Left renal cortex interstitium (tissue), 4 donors: Measurements from ENCODE around the gene ENDOU. TPM values are rescaled to one million over a fixed set of nuclear protein-coding genes. Genes with fewer than 3 reads are reported as not detected.

Source experiments
- DNase-seq, 4 donors: peaks; one replicate each; pipeline ENCODE4 v3.0.0-alpha.2; 2013; ENCODE audit warnings: low read depth in 4 of 4, low spot score in 2 of 4, missing footprints in 1 of 4
- polyA plus RNA-seq, 4 donors: library from polyadenylated mRNA; unstranded; fragments of 120-200 nt; gene quantifications; one replicate each; pipeline ENCODE4 v1.2.1, GENCODE V29; 2013; ENCODE audit not compliant: insufficient read length in 4 of 4

The ENDOU gene
- polyA plus RNA-seq, 4 donors, result 0.13 to 0.49 (median 0.38) TPM

DNA sequence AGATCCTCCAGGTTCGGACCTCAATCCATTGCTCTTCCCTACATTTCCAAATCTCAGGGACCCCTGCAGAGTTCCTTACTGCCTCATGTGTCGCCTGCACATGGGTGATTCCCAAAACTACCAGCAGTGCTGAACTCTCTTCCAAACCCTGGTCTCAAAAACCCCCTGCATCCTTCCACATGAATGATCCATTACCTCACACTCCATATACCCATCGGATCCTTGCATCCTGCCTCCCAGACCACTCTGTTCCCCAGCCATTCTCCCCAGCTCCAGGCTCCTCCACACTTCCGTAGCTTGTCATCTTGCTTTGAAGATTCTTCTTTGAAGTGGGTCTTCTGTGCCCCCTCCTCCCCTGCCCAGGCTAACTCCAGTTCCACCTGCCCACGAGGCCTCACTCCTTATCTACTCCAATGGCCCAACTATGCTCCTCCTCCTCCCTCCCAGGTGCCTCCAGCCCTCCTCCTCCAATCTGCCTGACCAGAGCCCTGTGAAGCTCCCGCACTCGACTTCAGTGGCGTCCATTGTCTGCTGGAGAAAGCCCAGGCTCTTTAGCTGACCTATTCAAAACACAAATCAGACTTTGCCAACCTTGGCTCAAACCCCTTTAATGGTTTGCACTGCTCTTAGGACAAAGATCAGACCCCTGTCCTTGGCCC, 19.6 kb upstream of the ENDOU start:
- no peak for DNase-seq

- DNase-seq, result no peak
Observed at GRCh38 chr12:47744005-47744651, 18.8 kb upstream of the ENDOU start.

DNA sequence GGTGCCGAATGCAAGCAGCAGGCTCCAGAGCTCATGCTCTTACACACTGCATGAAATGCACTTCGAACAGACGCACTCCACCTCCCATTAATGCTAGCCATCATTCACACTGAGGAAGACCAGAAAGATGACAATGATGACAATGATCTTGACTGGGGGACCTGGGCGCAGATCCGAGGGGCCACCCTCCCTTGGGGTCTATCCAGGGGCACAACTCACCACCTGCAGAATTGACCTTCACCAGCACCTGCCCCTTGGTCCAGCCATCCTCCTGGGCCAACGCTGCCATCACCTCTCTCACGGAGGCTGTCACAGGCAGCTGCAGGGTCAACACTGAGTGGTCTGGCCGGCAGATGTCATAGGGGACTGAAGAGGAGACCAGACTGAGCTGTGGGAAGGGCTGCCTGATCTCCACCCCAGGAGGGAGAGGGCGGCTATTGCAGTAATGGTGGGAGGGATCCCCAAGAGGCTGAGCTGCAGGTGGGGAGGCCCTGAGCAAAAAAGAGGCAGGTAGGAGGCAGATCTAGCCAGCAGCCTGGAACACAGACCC, 18.1 kb upstream of the ENDOU start:
- DNase-seq, result no peak

DNA sequence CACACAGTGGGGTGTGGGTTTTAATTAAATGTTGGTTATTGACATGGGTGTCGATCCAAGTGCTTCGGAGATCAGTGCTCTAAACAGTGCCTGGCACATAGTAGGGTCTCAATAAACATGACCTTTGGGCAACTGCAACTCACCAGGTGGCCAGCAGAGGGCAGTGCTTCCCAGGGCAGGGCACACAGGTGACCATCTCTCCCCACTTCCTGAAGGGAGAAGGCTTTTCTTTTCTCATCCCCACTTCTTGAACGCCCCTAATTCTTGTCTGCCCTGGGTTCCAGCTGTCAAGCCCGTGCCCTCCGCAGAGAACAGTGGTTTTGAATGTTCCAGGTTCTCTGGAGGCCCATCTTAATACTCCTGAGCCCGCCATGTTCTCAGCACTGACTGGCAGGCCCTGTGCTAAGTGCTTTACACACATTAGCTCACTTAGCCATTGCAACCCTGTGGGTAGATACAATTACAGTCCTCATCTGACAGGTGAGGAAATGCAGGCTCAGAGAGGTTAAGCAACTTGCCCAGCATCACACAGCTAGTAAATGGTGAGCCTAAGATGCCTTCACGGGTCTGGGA, 17.0 kb upstream of the ENDOU start:
- DNase-seq, result no peak

DNA sequence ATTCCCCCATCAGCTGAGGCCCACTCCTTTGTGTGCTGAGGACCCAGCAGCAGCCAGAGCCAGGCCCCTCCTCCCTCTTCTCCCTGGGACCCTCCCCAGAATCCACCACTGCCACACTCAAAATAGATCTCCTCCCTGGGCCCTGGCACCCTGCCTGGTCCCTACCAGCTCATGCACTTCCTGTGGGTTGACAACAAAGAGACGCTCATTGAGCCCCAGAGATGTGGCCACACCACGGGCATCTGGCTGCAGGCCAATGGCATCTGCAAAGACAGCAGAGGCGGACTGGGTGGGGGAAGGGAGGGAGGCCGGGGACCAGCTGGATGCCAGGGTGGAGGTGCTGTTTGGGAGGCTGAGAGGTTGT, 16.0 kb upstream of the ENDOU start:
- DNase-seq, result no peak

DNA sequence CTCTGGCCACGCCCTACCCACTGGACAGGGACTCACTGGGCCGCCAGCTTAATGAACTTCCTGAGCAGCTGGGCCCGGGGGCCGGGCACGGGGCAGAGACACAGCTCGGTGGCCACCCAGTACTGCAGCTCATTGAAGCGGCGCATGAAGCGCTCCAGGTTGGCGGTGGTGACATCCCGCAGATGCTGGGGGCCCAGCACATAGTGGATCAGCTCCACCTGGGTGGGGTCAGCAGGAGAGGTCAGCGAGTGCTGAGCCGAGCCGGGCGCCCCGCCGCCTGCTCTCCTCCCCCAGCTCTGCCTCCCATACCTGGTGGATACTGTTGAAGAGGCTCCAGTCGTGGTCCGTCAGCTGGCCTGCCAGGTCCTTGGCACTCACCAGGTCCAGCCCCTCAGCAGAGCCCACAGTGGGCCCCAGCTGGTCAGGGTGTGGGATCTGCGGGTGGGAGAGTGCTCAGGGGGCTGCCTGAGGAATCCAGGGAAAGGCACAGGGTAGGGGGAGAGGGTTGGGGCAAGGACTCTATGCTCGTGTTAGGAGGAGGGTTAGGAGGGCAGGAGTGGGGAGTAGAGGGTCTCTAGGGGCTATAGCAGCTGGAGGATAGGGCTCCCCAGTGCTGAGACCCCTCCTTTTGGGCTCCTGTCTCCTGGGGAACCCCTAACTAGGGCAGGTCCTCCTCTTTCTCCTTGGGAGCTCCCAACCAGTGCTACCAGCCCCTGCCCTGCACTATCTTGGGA, 15.5 kb upstream of the ENDOU start:
- DNase-seq, result no peak

DNA sequence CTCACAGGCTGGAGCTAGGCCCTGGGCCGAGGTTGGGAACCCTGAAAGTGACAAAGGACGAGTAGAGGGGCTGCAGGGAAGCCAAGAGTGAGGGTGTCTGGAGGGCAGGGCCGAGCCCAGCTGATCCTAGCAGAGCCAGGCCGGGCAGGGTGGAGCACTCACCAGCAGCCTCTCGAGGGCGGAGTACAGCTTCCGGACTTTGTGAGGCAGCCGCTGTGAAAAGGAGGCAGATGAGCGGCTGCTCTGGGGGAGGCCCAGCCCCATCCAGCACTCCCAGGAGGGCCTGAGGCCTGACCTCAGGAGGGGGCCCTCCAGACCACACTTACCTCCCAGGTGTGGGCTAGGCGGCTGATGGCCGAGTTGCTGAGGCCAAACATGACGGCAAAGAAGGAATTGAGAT, 14.7 kb upstream of the ENDOU start:
- DNase-seq, result no peak

GRCh38 chr12:47739297-47739696, 14.0 kb upstream of the ENDOU start:
- DNase-seq, result no peak

DNA sequence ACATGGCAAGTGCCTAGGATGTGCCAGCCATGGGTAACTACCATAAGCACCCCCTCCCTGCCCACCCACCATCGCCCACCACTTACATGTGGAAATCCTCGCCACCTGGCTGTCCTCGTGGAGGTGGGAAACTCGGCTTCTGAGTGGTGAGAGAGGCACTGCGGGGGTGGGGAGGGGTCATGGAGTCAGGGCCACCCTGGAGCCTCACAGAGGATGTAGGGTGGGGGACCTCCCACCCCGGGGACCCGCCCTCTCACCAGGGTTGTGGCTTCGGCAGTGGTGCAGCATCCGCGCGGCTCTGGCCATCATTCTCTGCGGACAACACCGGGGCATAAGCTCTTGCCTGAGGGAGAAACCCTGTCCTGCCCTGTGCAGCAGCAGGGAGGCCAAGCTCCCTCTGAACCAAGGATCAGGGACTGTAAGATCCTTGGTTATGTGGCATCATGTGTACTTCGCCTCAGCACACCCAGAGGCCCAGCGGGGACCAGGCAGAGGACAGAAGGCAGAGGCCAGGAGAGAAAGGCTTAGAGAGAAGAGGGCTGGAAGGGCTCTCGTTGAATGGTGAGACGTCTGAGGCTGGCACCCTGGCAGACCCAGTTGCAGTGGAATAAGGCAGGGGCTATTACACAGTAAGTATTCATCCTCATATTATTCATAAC, 12.8 kb upstream of the ENDOU start:
- no peak for DNase-seq

- no peak for DNase-seq
Observed at GRCh38 chr12:47736877-47737676, 11.8 kb upstream of the ENDOU start.

GRCh38 chr12:47736216-47736615, 10.9 kb upstream of the ENDOU start:
- no peak for DNase-seq

DNA sequence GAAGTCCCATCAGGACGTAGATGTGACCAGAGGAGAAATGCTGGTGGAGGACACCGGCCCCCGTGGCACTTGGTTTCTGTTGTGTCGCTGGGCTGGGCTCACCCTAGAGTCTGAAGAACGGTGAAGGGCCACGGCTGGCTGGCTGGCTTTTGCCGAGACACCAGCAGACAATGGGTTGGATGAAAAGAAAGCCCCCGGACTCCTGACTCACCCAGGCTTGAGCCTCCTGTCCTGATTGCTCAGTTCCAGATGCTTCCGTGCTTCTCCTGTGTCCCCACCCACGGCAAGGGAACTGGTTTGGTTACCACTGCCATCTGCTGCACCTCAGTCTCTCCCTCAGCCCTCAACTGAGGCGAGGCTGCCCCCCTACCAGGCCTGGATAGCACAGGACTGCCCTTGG, 10.4 kb upstream of the ENDOU start:
- no peak for DNase-seq

DNA sequence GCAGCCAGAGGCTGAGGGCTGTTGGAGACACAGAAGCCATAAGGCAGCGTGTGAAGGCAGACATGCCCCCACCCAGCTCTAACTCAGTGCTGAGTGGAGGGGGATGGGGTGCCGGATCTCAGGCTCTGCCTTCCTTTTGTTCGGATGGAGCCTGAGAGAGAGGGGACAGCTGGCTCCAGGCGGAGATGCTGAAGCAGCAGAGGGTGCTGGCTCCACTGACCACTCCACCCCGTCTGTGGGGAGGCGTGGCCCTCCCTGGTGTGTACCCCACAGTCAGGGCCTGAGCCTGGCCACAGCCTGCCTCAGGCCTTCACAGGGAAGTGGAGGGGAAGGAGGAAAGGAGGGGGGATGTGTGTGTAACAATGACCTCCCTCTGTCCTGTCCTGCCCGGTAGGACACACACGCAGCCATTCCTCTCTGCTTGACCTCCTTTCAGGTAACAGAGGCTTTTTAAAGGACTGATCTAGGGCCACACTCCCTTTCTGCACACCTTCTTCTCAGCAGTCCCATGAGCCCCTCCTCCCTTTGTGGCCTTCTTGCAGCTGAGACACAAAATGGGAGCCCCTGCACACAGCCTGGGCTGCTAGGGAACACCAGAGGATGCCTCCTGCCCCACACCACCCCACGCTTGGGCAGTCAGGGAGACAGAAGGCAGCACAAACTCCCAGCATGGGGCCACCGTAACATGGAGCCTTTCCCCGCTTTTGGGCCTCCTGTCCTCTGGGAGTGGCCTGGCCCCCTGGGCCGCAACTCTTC, 9.6 kb upstream of the ENDOU start:
- DNase-seq, result no peak

GRCh38 chr12:47733142-47733541, 7.9 kb upstream of the ENDOU start:
- no peak for DNase-seq

GRCh38 chr12:47732504-47732903, 7.2 kb upstream of the ENDOU start:
- no peak for DNase-seq

DNA sequence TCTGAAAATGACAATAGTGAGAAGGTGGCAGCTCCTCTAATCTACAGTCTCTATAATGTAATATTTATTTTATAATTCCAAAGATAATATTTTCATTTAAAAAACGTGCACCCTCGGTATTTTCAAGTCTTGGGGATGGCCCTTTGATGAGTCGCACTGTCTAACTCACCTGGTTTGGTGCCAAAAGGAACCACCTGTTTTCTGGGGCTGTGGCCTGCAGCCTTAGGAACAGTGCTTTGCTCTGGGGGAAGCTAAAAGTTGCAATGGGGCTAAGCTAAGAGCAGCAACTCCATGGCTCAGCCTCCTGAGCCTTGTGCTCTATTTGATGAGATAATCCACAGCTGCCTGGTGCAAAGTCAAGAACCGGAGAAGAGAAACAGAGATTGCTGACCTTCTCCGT, 6.4 kb upstream of the ENDOU start:
- DNase-seq, result no peak

DNA sequence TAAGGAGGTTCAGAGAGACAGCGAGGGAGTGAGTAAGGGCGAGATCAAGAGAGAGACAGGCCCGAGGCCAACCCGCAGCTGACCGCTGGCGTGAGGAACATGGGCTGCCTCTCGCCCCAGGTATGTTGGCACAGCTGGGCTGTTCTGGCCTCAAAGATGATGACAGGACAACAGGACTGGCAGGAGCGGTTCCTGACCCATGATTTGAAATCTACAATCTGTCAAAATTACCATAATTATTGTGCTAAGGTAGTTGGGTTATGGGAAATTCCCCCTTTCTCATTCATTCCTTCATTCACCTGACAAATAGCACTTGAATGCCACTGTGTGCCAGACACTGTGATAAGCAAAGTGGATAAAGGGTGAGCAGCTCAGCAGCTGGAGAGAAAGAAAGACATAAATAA, 5.1 kb upstream of the ENDOU start:
- no peak for DNase-seq

GRCh38 chr12:47729233-47729632, 3.9 kb upstream of the ENDOU start:
- DNase-seq, result no peak

DNA sequence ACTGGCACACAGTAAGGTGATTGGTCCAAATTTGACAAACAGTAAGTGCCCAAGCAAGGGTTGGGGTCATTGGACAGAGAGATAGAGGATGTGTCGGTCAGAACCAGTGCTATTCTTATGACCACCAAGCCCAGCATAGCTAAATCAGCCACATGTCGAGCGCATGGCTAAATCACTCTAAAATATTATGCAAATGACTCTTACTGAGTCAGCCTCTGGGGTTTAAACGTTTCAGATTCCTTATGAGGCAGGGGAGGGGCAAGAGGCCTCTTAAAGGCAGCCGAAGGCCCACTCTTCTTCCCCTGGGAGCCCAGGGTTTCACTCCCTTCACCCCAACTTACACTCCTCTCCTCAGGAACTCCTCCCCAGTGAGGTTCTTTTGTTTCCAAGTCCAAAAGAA, 603 bp upstream of the ENDOU start:
- no peak for DNase-seq
